Right atrium auricular region (tissue), 2 donors: ENCODE data around the gene CCBE1. TPM values are rescaled to one million over a fixed set of nuclear protein-coding genes. Genes with fewer than 3 reads are reported as not detected.

ENCODE experiments used
- DNase-seq: peaks from one replicate; pipeline ENCODE4 v3.0.0-alpha.2; 2019; ENCODE audit warnings: low spot score
- H3K27ac ChIP-seq, 2 donors: fragments of 200-600 bp; sonication (generic); 1 replicate in 1 of 2; 2 replicates in 1 of 2; pipeline ENCODE4 v1.5.1; 2016 to 2019
- H3K27me3 ChIP-seq, 2 donors: fragments of 200-600 bp; sonication (generic); one replicate each; pipeline versions ENCODE4 v1.5.1 to v1.6.0; 2017 to 2019
- H3K36me3 ChIP-seq: fragments of 200-600 bp; sonication (generic); one replicate; pipeline ENCODE4 v1.5.1; 2016
- H3K4me1 ChIP-seq, 2 donors: fragments of 200-600 bp; sonication (generic); one replicate each; pipeline versions ENCODE4 v1.5.1 to v1.6.0; 2017 to 2019
- H3K4me3 ChIP-seq, 2 donors: fragments of 200-600 bp; sonication (generic); 1 replicate in 1 of 2; 2 replicates in 1 of 2; pipeline ENCODE4 v1.5.1; 2017 to 2019; ENCODE audit warnings: mild to moderate bottlenecking in 1 of 2, moderate library complexity in 1 of 2
- H3K9me3 ChIP-seq, 2 donors: fragments of 200-600 bp; sonication (generic); one replicate each; pipeline ENCODE4 v1.5.1; 2019
- CTCF ChIP-seq, 2 donors: fragments of 200-600 bp; sonication (generic); IDR thresholded peaks; one replicate each; pipeline ENCODE4 v1.5.1; 2019; ENCODE audit warnings: antibody characterized with exemption in 2 of 2
- total RNA-seq, 2 donors: library from RNA; depleted of rRNA; stranded (reverse); fragments of >200 nt; gene quantifications; one replicate each; pipeline ENCODE4 v1.1.0, GENCODE V29; 2016

CCBE1 gene
- total RNA-seq, 2 donors from 2014 or later = 0.44 to 0.94 TPM

- H3K27me3 ChIP-seq = no peaks in the 10 kb centered on the region
- no peaks in the 10 kb centered on the region for H3K9me3 ChIP-seq
- H3K27ac ChIP-seq = no peak overlapping the region
- no peak for DNase-seq
- H3K4me3 ChIP-seq = no peak overlapping the region
- H3K36me3 ChIP-seq = no peaks in the 10 kb centered on the region
- no peak for TF ChIP-seq CTCF (IDR thresholded peaks at IDR 0.05)
- no peaks in the 10 kb centered on the region for H3K4me1 ChIP-seq
Measured at GRCh38 chr18:59488899-59489298, 208.3 kb downstream of the CCBE1 start.

GRCh38 chr18:59485382-59485781 lies 211.8 kb downstream of the CCBE1 start:
- no peaks in the 10 kb centered on the region for H3K9me3 ChIP-seq
- no peak for TF ChIP-seq CTCF (IDR thresholded peaks at IDR 0.05)
- DNase-seq = no peak
- H3K4me1 ChIP-seq = no peaks in the 10 kb centered on the region
- H3K27ac ChIP-seq = no peak overlapping the region
- H3K4me3 ChIP-seq = no peak overlapping the region
- H3K27me3 ChIP-seq = no peaks in the 10 kb centered on the region
- no peaks in the 10 kb centered on the region for H3K36me3 ChIP-seq

GRCh38 chr18:59484561-59485328 lies 212.5 kb downstream of the CCBE1 start:
- no peaks in the 10 kb centered on the region for H3K27me3 ChIP-seq
- no peak overlapping the region for H3K4me3 ChIP-seq
- no peak for TF ChIP-seq CTCF (IDR thresholded peaks at IDR 0.05)
- H3K27ac ChIP-seq = no peak overlapping the region
- DNase-seq = no peak
- no peaks in the 10 kb centered on the region for H3K9me3 ChIP-seq
- H3K4me1 ChIP-seq = no peaks in the 10 kb centered on the region
- no peaks in the 10 kb centered on the region for H3K36me3 ChIP-seq

- TF ChIP-seq CTCF (IDR thresholded peaks at IDR 0.05) = no peak
Measured at GRCh38 chr18:59484131-59484530, 213.1 kb downstream of the CCBE1 start.

GRCh38 chr18:59481436-59481835 lies 215.8 kb downstream of the CCBE1 start:
- Histone ChIP-seq H3K27ac (no peak overlapping the region), H3K36me3 (no peaks in the 10 kb centered on the region), H3K27me3 (no peaks in the 10 kb centered on the region), H3K4me1 (no peaks in the 10 kb centered on the region), H3K9me3 (no peaks in the 10 kb centered on the region), H3K4me3 (no peak overlapping the region)
- DNase-seq = no peak
- TF ChIP-seq CTCF (IDR thresholded peaks at IDR 0.05) = no peak

More at GRCh38 chr18:59484131-59484530, 213.1 kb downstream of the CCBE1 start:
- Histone ChIP-seq H3K27ac (no peak overlapping the region), H3K4me3 (no peak overlapping the region), H3K36me3 (no peaks in the 10 kb centered on the region), H3K4me1 (no peaks in the 10 kb centered on the region), H3K9me3 (no peaks in the 10 kb centered on the region), H3K27me3 (no peaks in the 10 kb centered on the region)
- no peak for DNase-seq

GRCh38 chr18:59479776-59480175 lies 217.4 kb downstream of the CCBE1 start:
- Histone ChIP-seq H3K27ac (no peak overlapping the region), H3K27me3 (no peaks in the 10 kb centered on the region), H3K36me3 (no peaks in the 10 kb centered on the region), H3K9me3 (no peaks in the 10 kb centered on the region), H3K4me3 (no peak overlapping the region), H3K4me1 (no peaks in the 10 kb centered on the region)
- TF ChIP-seq CTCF (IDR thresholded peaks at IDR 0.05) = no peak
- DNase-seq = no peak
